NCI-H1105 (cell line): ENCODE data around the gene CPA4.

Source experiments
- DNase-seq: peaks from one replicate; lab custom pipeline; 2025; lab: John Stamatoyannopoulos, UW

CPA4 gene

GRCh38 chr7:130345725-130346124, 52.8 kb downstream of the CPA4 start:
- no peak for DNase-seq

GRCh38 chr7:130346177-130346905, 53.4 kb downstream of the CPA4 start:
- no peak for DNase-seq

- DNase-seq: no peak
These were observed 54.0 kb downstream of the CPA4 start for GRCh38 chr7:130346941-130347340.

- no peak for DNase-seq
These were observed 57.2 kb downstream of the CPA4 start for GRCh38 chr7:130349911-130350782.

GRCh38 chr7:130350945-130351790, 58.2 kb downstream of the CPA4 start:
- DNase-seq: peak; percentile 34

GRCh38 chr7:130351791-130352090, 58.8 kb downstream of the CPA4 start:
- peak; percentile 48 for DNase-seq

- peak; percentile 98 for DNase-seq
These were observed 59.5 kb downstream of the CPA4 start for GRCh38 chr7:130352194-130353074.

- DNase-seq: no peak
These were observed 60.2 kb downstream of the CPA4 start for GRCh38 chr7:130353196-130353595.

- DNase-seq: no peak
These were observed 63.3 kb downstream of the CPA4 start for GRCh38 chr7:130356121-130356875.

- no peak for DNase-seq
These were observed 64.1 kb downstream of the CPA4 start for GRCh38 chr7:130356876-130357611.

GRCh38 chr7:130358471-130358870, 65.5 kb downstream of the CPA4 start:
- DNase-seq: no peak

- no peak for DNase-seq
These were observed 66.4 kb downstream of the CPA4 start for GRCh38 chr7:130359276-130359857.

GRCh38 chr7:130360518-130360917, 67.6 kb downstream of the CPA4 start:
- no peak for DNase-seq

- no peak for DNase-seq
These were observed 68.7 kb downstream of the CPA4 start for GRCh38 chr7:130361681-130362080.

GRCh38 chr7:130362251-130362816, 69.4 kb downstream of the CPA4 start:
- no peak for DNase-seq

- DNase-seq: no peak
These were observed 70.3 kb downstream of the CPA4 start for GRCh38 chr7:130363026-130363847.

GRCh38 chr7:130364451-130364850, 71.5 kb downstream of the CPA4 start:
- DNase-seq: no peak

GRCh38 chr7:130365088-130365487, 72.1 kb downstream of the CPA4 start:
- DNase-seq: no peak
